Astrocyte (in vitro differentiated cells and primary cell): ENCODE measurements around the gene AGTRAP.

Experiments used
- EZH2 ChIP-seq: IDR thresholded peaks from 2 replicates; pipeline ENCODE4 v1.6.1; 2012; ENCODE audit warnings: mild to moderate bottlenecking, low read length, inconsistent platforms; ENCODE audit not compliant: insufficient read depth
- TF ChIP-seq, protein P1 (sequence below): IDR thresholded peaks from 2 replicates; pipeline ENCODE4 v1.5.1; 2011; ENCODE audit warnings: low read depth, mild to moderate bottlenecking, inconsistent platforms, low read length, moderate library complexity; ENCODE audit not compliant: insufficient read depth

DNA sequence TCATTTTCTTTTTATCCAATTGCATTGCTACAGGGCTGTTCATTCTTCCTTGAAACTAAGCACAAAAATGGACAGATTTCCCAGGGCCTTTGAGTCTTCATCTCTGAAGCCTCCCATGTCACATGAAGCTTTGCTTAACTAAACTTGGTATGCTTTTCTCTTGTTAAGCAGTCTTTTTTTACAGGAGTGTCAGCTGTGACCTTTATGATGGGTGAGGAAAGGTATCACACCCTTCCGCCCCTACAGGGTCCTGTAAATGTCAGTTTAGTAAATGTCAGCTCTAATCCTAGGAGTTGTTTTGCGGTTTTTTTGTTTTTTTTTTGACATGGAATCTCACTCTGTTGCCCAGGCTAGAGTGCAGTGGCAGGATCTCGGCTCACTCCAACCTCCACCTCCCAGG is 2.6 kb upstream of the AGTRAP start:
- TF ChIP-seq, protein P1, sequence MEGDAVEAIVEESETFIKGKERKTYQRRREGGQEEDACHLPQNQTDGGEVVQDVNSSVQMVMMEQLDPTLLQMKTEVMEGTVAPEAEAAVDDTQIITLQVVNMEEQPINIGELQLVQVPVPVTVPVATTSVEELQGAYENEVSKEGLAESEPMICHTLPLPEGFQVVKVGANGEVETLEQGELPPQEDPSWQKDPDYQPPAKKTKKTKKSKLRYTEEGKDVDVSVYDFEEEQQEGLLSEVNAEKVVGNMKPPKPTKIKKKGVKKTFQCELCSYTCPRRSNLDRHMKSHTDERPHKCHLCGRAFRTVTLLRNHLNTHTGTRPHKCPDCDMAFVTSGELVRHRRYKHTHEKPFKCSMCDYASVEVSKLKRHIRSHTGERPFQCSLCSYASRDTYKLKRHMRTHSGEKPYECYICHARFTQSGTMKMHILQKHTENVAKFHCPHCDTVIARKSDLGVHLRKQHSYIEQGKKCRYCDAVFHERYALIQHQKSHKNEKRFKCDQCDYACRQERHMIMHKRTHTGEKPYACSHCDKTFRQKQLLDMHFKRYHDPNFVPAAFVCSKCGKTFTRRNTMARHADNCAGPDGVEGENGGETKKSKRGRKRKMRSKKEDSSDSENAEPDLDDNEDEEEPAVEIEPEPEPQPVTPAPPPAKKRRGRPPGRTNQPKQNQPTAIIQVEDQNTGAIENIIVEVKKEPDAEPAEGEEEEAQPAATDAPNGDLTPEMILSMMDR, result no peak
- no peak for TF ChIP-seq EZH2
